ENCODE data around the gene FCN1. TPM values are rescaled to one million over a fixed set of nuclear protein-coding genes. Genes with fewer than 3 reads are reported as not detected.

FCN1 gene
- total and polyA plus RNA-seq, 9 of the 15 experiments (the other 6 are each of a cell fraction or from before 2014, with no cell fraction given), result not detected

GRCh38 chr9:134895567-134895907 is 22.2 kb downstream of the FCN1 start:
- Histone ChIP-seq H3K9ac (ENCODE audit: insufficient read depth in 1 of 2, low read depth in 2 of 2, low read length in 2 of 2) (no peak overlapping the region), H3K4me2 (ENCODE audit: insufficient read depth, low read length) (no peak overlapping the region), H4K20me1 (replicated peaks; ENCODE audit: control insufficient read depth, insufficient read depth, low read length) (no peaks in the 10 kb centered on the region), H3K79me2 (ENCODE audit: control insufficient read depth, insufficient read depth, low read length) (no peaks in the 10 kb centered on the region), H3K27me3 (ENCODE audit: control insufficient read depth in 2 of 2, insufficient read depth in 2 of 2, low read length in 2 of 2) (peaks cover 0 to 5% of the 10 kb centered on the region in 2 experiments; a peak in 1 of 5 replicates), H3K27ac (ENCODE audit: extremely low read depth, low read depth, low read length) (no peak overlapping the region), H3K4me3 (no peak overlapping the region), H3K36me3 (ENCODE audit: control insufficient read depth, insufficient read depth, low read length) (no peaks in the 10 kb centered on the region), H3K9me1 (ENCODE audit: control insufficient read depth, insufficient read depth, low read length) (no peaks in the 10 kb centered on the region), H3K4me1 (replicated peaks in 1 of 2; ENCODE audit: control insufficient read depth in 2 of 2, insufficient read depth in 2 of 2, low read length in 2 of 2) (no peaks in the 10 kb centered on the region), H3K9me3 (replicated peaks; ENCODE audit: control insufficient read depth, insufficient read depth, low read depth, low read length) (no peaks in the 10 kb centered on the region), H2AFZ (ENCODE audit: low read depth, low read length) (no peak overlapping the region)
- ATAC-seq (no peak), DNase-seq (ENCODE audit: extremely low read depth in 1 of 4, low spot score in 3 of 4) (no peak), FAIRE-seq (no peak)
- in situ Hi-C loops (cut with MboI) (no loop called here), intact Hi-C loops (cut with micrococcal nuclease) (no loop called here)
- POLR2A ChIA-PET, result no interaction called here
- WGBS (ENCODE audit: insufficient coverage, low coverage, missing lambda C conversion rate), result 3% methylated on average over 2 of the region's 2 CpGs
- CTCF ChIA-PET (ENCODE audit: low intra/inter-chr PET ratio), result no interaction called here
- TF ChIP-seq KDM1A (IDR thresholded peaks at IDR 0.05) (peak; percentile 45 to 51), ZNF311 (CRISPR knock-in tag; IDR thresholded peaks at IDR 0.05) (no peak)
- no TSS peak for BruUV-seq (replicated peaks)

DNA sequence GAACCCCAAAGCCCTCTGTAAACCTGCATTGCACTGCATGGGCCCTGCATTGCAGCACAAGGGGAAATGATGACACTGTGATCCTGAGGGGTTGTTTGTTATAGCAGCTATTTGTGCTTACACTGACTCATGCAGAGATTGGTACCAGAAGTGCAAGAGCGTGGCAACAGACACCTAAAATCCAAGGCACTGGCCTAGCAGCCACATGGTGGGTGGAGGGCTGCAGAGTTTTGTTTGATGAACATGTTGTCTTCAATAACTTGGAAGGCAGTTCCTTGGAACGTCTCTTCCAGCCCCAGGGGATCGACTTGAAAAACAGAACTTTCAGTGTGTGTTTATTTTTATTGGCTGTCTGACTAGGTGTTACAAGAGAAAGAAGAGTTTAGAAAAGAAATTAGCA is 22.6 kb downstream of the FCN1 start:
- peaks cover 0 to 5% of the 10 kb centered on the region in 2 experiments; a peak in 1 of 5 replicates for H3K27me3 ChIP-seq (ENCODE audit: control insufficient read depth in 2 of 2, insufficient read depth in 2 of 2, low read length in 2 of 2)
- no peaks in the 10 kb centered on the region for H3K79me2 ChIP-seq (ENCODE audit: control insufficient read depth, insufficient read depth, low read length)
- no TSS peak for BruUV-seq (replicated peaks)
- FAIRE-seq, result no peak
- in situ Hi-C loops (cut with MboI) (no loop called here), intact Hi-C loops (cut with micrococcal nuclease) (no loop called here)
- no peak overlapping the region for H3K4me2 ChIP-seq (ENCODE audit: insufficient read depth, low read length)
- H3K9ac ChIP-seq (ENCODE audit: insufficient read depth in 1 of 2, low read depth in 2 of 2, low read length in 2 of 2), result no peak overlapping the region
- no peak for DNase-seq (ENCODE audit: extremely low read depth in 1 of 4, low spot score in 3 of 4)
- H4K20me1 ChIP-seq (replicated peaks; ENCODE audit: control insufficient read depth, insufficient read depth, low read length), result no peaks in the 10 kb centered on the region
- H2AFZ ChIP-seq (ENCODE audit: low read depth, low read length), result no peak overlapping the region
- H3K4me3 ChIP-seq, result no peak overlapping the region
- ATAC-seq, result no peak
- ChIA-PET CTCF (ENCODE audit: low intra/inter-chr PET ratio) (no interaction called here), POLR2A (no interaction called here)
- no peaks in the 10 kb centered on the region for H3K9me3 ChIP-seq (replicated peaks; ENCODE audit: control insufficient read depth, insufficient read depth, low read depth, low read length)
- 0% methylated on average over 3 of the region's 3 CpGs for WGBS (ENCODE audit: insufficient coverage, low coverage, missing lambda C conversion rate)
- no peaks in the 10 kb centered on the region for H3K9me1 ChIP-seq (ENCODE audit: control insufficient read depth, insufficient read depth, low read length)
- H3K27ac ChIP-seq (ENCODE audit: extremely low read depth, low read depth, low read length), result no peak overlapping the region
- no peaks in the 10 kb centered on the region for H3K36me3 ChIP-seq (ENCODE audit: control insufficient read depth, insufficient read depth, low read length)
- no peaks in the 10 kb centered on the region for H3K4me1 ChIP-seq (replicated peaks in 1 of 2; ENCODE audit: control insufficient read depth in 2 of 2, insufficient read depth in 2 of 2, low read length in 2 of 2)
- TF ChIP-seq ZBTB5 (IDR thresholded peaks at IDR 0.05) (no peak), MLLT1 (IDR thresholded peaks at IDR 0.05) (no peak), ZNF174 (CRISPR knock-in tag; IDR thresholded peaks at IDR 0.05) (no peak), YY1 (IDR thresholded peaks at IDR 0.05; ENCODE audit: borderline replicate concordance in 1 of 3, control insufficient read depth in 1 of 3, extremely low read depth in 1 of 3, insufficient read depth in 3 of 3, insufficient read length in 1 of 3, insufficient replicate concordance in 2 of 3, low read depth in 1 of 3, low read length in 2 of 3) (no peak), ZFPM2 (CRISPR knock-in tag; IDR thresholded peaks at IDR 0.05) (no peak), ZNF12 (CRISPR knock-in tag; IDR thresholded peaks at IDR 0.05) (peak; percentile 95)
- TF ChIP-seq, protein P1, sequence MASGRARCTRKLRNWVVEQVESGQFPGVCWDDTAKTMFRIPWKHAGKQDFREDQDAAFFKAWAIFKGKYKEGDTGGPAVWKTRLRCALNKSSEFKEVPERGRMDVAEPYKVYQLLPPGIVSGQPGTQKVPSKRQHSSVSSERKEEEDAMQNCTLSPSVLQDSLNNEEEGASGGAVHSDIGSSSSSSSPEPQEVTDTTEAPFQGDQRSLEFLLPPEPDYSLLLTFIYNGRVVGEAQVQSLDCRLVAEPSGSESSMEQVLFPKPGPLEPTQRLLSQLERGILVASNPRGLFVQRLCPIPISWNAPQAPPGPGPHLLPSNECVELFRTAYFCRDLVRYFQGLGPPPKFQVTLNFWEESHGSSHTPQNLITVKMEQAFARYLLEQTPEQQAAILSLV (tag; IDR thresholded peaks at IDR 0.05), result no peak
